Measurements from ENCODE around the gene PRKAB1.

PRKAB1 gene

DNA sequence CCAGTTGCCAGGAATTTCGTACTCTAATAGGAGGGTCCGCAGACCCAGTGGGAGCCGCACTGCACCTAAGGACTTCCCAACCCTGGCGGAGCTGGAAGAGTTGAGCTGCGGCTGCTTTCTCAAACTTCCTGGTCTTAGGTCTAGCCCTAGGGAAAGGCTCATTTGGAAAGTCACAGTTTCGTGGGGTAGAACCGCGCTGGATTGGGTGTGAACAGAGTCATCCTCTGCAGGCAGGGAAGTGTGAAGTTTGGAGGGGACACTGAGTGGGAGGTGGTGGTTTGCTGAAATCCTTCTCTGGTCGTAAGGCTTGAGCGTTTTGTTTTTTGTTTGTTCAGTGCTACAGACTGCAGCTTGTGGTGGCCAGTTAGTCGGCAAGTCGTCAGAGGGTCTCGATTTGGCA lies 18.8 kb downstream of the PRKAB1 start:
- H3K27ac ChIP-seq (ENCODE audit: low read length): no peak overlapping the region
- H3K9ac ChIP-seq (ENCODE audit: low read length): no peak overlapping the region
- H3K9me3 ChIP-seq (ENCODE audit: control insufficient read depth, low read depth, low read length): no peaks in the 10 kb centered on the region
- peaks cover 17% of the 10 kb centered on the region for H3K36me3 ChIP-seq (ENCODE audit: control insufficient read depth, low read depth, low read length)
- H3K4me1 ChIP-seq (ENCODE audit: control insufficient read depth, low read depth, low read length): no peaks in the 10 kb centered on the region
- no peaks in the 10 kb centered on the region for H3K27me3 ChIP-seq (ENCODE audit: control insufficient read depth, insufficient read depth, low read length)
- no peak overlapping the region for H3K4me3 ChIP-seq (ENCODE audit: low read length)

DNA sequence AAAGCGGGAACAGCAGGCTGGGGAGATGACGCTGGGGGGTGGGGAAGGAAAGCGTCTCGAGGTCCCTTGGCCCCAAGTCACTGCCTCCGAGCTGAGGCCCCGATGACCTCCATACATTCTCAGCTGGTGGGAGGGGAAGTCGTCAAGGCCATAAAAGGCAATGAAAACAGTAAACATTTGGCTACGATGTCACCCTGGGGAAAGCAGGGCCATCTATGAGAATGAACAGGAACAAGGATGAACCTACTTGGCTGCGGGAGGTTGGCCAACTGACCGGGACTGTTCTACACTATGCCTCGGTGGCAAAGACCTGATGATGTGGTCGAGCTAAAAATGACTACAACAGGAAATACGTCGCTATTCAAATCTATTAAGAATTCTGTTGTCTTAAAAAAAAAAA lies 19.5 kb downstream of the PRKAB1 start:
- Histone ChIP-seq H3K9ac (ENCODE audit: low read length) (no peak overlapping the region), H3K27me3 (ENCODE audit: control insufficient read depth, insufficient read depth, low read length) (no peaks in the 10 kb centered on the region), H3K36me3 (ENCODE audit: control insufficient read depth, low read depth, low read length) (peaks cover 19% of the 10 kb centered on the region), H3K4me1 (ENCODE audit: control insufficient read depth, low read depth, low read length) (no peaks in the 10 kb centered on the region), H3K27ac (ENCODE audit: low read length) (no peak overlapping the region), H3K4me3 (ENCODE audit: low read length) (no peak overlapping the region), H3K9me3 (ENCODE audit: control insufficient read depth, low read depth, low read length) (no peaks in the 10 kb centered on the region)

DNA sequence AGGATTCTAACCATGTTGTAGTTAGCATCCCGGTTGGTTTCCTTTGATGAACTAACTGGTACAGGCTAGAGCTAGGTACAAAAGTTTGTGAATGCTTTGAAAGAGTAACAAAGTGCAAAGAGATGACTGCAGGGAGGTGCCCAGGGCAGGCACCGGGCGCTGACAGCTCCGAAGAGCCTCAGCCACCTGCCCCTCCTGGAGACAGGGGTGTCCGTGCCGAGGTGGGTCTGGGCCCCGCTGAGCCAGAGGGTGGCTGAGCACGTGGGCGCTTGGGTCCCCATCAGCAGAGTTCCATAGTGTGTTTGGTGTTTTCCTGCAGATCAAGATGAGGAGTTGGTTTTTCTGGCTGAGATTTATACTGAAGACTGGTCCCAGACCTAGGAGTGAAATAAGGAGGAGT lies 19.9 kb downstream of the PRKAB1 start:
- Histone ChIP-seq H3K4me3 (ENCODE audit: low read length) (no peak overlapping the region), H3K4me1 (ENCODE audit: control insufficient read depth, low read depth, low read length) (no peaks in the 10 kb centered on the region), H3K27me3 (ENCODE audit: control insufficient read depth, insufficient read depth, low read length) (no peaks in the 10 kb centered on the region), H3K9me3 (ENCODE audit: control insufficient read depth, low read depth, low read length) (no peaks in the 10 kb centered on the region), H3K27ac (ENCODE audit: low read length) (no peak overlapping the region), H3K9ac (ENCODE audit: low read length) (no peak overlapping the region), H3K36me3 (ENCODE audit: control insufficient read depth, low read depth, low read length) (peaks cover 24% of the 10 kb centered on the region)

DNA sequence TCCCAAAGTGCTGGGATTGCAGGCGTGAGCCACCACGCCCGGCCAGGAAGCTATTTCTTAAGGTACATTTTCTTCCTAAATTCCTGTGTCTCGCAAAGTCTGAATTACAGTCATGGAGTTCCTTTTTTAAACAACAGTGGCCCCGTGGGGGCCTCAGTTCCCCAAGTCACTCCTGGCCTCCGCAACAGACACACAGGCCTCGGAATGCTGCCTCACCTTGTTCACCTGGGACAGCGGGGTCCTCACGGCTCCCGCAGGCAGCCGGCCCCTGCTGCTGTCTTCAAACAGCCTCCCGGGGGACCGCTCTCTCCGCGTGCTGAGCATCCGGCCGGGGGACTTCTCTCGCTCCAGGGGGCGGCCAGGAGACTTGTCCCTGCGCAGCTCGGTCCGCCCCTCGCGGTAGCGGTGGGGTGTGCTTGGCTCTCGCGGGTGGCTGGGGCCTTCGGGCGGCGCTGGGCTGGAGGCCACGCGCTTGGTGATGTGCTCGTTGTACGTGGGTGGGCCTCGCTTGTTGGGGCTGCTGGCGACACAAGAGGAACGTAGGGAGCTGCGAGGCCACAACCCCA lies 22.1 kb downstream of the PRKAB1 start:
- Histone ChIP-seq H3K27ac (ENCODE audit: low read length) (no peak overlapping the region), H3K4me3 (ENCODE audit: low read length) (no peak overlapping the region), H3K4me1 (ENCODE audit: control insufficient read depth, low read depth, low read length) (no peaks in the 10 kb centered on the region), H3K36me3 (ENCODE audit: control insufficient read depth, low read depth, low read length) (peaks cover 27% of the 10 kb centered on the region), H3K9ac (ENCODE audit: low read length) (no peak overlapping the region), H3K9me3 (ENCODE audit: control insufficient read depth, low read depth, low read length) (no peaks in the 10 kb centered on the region), H3K27me3 (ENCODE audit: control insufficient read depth, insufficient read depth, low read length) (no peaks in the 10 kb centered on the region)

DNA sequence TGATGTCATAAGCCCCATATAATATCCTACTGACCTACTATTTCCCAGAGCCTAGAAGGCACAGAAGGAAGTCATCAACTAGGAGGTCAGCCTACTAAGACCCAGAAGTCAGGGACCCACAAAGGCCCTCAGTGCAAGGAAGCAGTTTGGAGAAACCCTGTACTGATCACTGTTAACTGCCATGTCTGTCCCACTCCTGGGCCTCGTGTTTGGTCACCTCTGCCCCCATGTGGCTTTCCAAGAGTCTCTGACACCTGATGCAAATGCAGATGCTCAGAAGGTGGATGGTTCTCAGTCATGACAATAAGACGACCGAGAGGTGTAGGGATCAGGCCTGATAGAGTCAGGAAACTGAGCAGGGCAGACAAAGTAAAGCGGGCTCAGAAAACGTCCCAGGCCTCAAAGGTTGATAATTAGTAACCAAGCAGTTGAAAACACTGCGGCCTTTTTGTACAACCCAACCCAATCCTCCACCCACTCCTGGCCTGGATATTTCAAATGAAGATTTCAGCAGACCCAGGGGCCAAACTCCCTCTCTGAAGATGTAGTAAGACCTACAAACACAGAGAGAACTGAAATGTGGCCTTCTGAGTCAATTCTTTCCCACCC lies 23.4 kb downstream of the PRKAB1 start:
- H3K9me3 ChIP-seq (ENCODE audit: control insufficient read depth, low read depth, low read length): no peaks in the 10 kb centered on the region
- H3K36me3 ChIP-seq (ENCODE audit: control insufficient read depth, low read depth, low read length): peaks cover 27% of the 10 kb centered on the region
- no peak overlapping the region for H3K27ac ChIP-seq (ENCODE audit: low read length)
- H3K27me3 ChIP-seq (ENCODE audit: control insufficient read depth, insufficient read depth, low read length): no peaks in the 10 kb centered on the region
- no peak overlapping the region for H3K4me3 ChIP-seq (ENCODE audit: low read length)
- H3K9ac ChIP-seq (ENCODE audit: low read length): no peak overlapping the region
- H3K4me1 ChIP-seq (ENCODE audit: control insufficient read depth, low read depth, low read length): no peaks in the 10 kb centered on the region

DNA sequence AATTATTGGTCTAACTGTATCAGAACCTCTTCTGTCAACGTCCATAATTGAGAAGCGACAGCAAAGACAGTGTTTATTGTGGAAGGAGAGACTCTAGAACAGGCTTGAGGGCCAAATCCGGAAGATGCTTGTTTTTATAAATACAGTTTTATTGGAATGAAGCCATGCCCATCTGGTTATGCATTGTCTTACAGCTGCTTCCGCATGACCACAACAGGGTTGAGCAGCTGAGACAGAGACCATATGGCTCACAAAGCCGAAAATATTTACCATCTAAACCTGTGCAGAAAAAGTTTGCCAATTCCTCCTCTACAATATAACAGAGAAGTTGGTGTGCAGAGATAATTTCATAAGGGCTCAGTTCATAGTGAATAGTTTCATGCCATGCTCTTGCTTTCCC lies 24.5 kb downstream of the PRKAB1 start:
- Histone ChIP-seq H3K27ac (ENCODE audit: low read length) (no peak overlapping the region), H3K36me3 (ENCODE audit: control insufficient read depth, low read depth, low read length) (peaks cover 36% of the 10 kb centered on the region), H3K4me3 (ENCODE audit: low read length) (no peak overlapping the region), H3K4me1 (ENCODE audit: control insufficient read depth, low read depth, low read length) (no peaks in the 10 kb centered on the region), H3K9ac (ENCODE audit: low read length) (no peak overlapping the region), H3K27me3 (ENCODE audit: control insufficient read depth, insufficient read depth, low read length) (no peaks in the 10 kb centered on the region), H3K9me3 (ENCODE audit: control insufficient read depth, low read depth, low read length) (no peaks in the 10 kb centered on the region)

DNA sequence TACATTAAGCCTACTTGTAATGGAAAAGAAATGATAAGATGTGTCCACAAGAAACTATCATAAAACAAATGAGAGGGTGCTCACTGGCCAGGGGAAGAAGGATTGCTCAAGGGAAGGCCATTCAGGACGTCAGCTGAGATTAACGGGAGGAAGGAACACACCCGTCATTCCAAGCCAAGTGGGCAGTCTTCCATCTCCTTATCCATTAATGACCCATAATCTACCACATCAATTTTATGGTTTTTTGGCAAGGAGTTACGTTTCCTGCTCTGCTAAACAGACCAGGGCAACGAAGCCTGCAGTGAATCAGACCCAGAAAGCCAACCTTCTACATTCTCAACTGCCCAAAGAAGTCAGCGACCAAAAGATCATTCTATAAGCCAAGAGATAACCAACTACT lies 25.1 kb downstream of the PRKAB1 start:
- Histone ChIP-seq H3K4me1 (ENCODE audit: control insufficient read depth, low read depth, low read length) (no peaks in the 10 kb centered on the region), H3K27me3 (ENCODE audit: control insufficient read depth, insufficient read depth, low read length) (no peaks in the 10 kb centered on the region), H3K9me3 (ENCODE audit: control insufficient read depth, low read depth, low read length) (no peaks in the 10 kb centered on the region), H3K9ac (ENCODE audit: low read length) (no peak overlapping the region), H3K36me3 (ENCODE audit: control insufficient read depth, low read depth, low read length) (peaks cover 35% of the 10 kb centered on the region), H3K27ac (ENCODE audit: low read length) (no peak overlapping the region), H3K4me3 (ENCODE audit: low read length) (no peak overlapping the region)

DNA sequence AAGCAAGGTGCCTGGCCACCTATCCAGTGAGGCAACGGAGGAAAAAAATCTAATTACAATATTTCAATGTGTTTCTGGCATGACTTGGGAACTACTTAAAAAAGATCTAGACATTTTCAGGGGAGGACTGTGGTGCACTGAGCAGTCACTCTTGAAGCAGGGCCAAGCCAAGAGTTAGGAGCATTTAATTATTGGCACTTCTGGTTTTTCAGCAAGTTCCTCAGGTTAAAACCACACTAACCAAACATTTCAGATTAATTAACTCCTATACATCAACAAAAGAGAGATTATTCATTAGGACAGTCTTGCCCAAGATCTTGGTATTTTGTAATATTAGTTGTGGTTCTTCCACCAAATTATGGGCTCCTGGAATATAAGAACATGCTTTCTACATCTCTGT lies 25.6 kb downstream of the PRKAB1 start:
- no peaks in the 10 kb centered on the region for H3K4me1 ChIP-seq (ENCODE audit: control insufficient read depth, low read depth, low read length)
- no peak overlapping the region for H3K9ac ChIP-seq (ENCODE audit: low read length)
- H3K27ac ChIP-seq (ENCODE audit: low read length): no peak overlapping the region
- H3K4me3 ChIP-seq (ENCODE audit: low read length): no peak overlapping the region
- H3K36me3 ChIP-seq (ENCODE audit: control insufficient read depth, low read depth, low read length): peaks cover 30% of the 10 kb centered on the region
- no peaks in the 10 kb centered on the region for H3K9me3 ChIP-seq (ENCODE audit: control insufficient read depth, low read depth, low read length)
- H3K27me3 ChIP-seq (ENCODE audit: control insufficient read depth, insufficient read depth, low read length): no peaks in the 10 kb centered on the region

DNA sequence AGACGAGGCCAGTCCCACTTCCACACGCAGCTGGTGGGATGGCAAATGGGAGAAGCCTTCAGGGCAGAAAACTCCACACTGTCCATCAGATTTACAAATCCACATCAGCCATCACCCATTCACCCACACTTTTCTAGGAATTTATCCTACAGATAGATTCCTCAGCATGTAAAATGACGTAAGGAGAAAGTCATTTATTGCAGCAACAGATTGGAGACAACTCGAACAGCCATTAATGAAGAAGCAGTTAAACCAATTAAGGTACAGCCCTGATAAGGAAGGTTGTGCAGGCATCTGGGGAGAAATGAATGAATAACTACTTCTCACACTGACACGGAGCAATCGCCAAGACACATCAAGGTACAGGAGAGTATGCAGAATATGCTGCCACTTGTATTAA lies 26.2 kb downstream of the PRKAB1 start:
- Histone ChIP-seq H3K27me3 (ENCODE audit: control insufficient read depth, insufficient read depth, low read length) (no peaks in the 10 kb centered on the region), H3K4me1 (ENCODE audit: control insufficient read depth, low read depth, low read length) (no peaks in the 10 kb centered on the region), H3K9me3 (ENCODE audit: control insufficient read depth, low read depth, low read length) (no peaks in the 10 kb centered on the region), H3K27ac (ENCODE audit: low read length) (no peak overlapping the region), H3K36me3 (ENCODE audit: control insufficient read depth, low read depth, low read length) (peaks cover 30% of the 10 kb centered on the region), H3K4me3 (ENCODE audit: low read length) (no peak overlapping the region), H3K9ac (ENCODE audit: low read length) (no peak overlapping the region)

DNA sequence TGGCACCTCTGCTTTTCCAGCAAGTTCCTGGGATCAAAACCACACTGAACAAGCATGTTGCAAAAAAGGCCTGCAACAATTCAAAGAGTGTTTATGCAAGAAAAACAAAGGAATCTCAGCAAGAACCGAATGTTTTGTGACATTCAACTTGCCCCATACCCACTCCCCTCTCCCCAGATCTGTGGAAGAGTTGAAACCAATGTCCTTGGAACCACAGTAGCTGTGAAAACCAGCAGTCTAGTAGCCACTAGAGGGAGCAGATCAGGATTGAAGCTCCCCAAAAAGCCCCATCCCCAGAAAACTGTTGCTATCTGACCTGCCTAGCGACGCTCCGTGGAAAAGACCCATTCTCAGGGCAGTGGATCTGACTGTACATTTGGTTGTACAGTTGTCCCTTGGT lies 27.1 kb downstream of the PRKAB1 start:
- Histone ChIP-seq H3K27me3 (ENCODE audit: control insufficient read depth, insufficient read depth, low read length) (no peaks in the 10 kb centered on the region), H3K9me3 (ENCODE audit: control insufficient read depth, low read depth, low read length) (no peaks in the 10 kb centered on the region), H3K4me1 (ENCODE audit: control insufficient read depth, low read depth, low read length) (no peaks in the 10 kb centered on the region), H3K36me3 (ENCODE audit: control insufficient read depth, low read depth, low read length) (peaks cover 39% of the 10 kb centered on the region), H3K9ac (ENCODE audit: low read length) (no peak overlapping the region), H3K27ac (ENCODE audit: low read length) (no peak overlapping the region), H3K4me3 (ENCODE audit: low read length) (no peak overlapping the region)

DNA sequence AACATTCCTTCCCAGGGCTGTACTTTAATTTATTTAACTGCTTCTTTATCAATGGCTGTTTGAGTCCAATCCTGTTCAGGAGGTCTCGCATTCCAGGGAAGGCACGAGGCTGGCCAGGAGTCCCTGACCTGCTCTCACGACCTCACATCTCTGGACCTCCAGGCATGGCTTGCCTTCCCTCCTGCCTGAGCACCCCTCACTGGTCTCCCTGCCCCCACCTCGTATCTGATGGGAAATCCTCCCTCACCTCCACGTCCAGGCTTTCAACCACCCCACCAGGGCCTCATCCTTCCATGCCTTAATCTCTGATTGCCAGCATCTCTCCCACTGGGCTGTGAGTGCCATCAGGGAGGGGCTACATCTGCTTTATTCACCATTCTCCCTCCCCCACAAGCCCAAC lies 29.0 kb downstream of the PRKAB1 start:
- peaks cover 46% of the 10 kb centered on the region for H3K36me3 ChIP-seq (ENCODE audit: control insufficient read depth, low read depth, low read length)
- no peaks in the 10 kb centered on the region for H3K9me3 ChIP-seq (ENCODE audit: control insufficient read depth, low read depth, low read length)
- no peak overlapping the region for H3K4me3 ChIP-seq (ENCODE audit: low read length)
- no peaks in the 10 kb centered on the region for H3K4me1 ChIP-seq (ENCODE audit: control insufficient read depth, low read depth, low read length)
- no peak overlapping the region for H3K27ac ChIP-seq (ENCODE audit: low read length)
- no peak overlapping the region for H3K9ac ChIP-seq (ENCODE audit: low read length)
- no peaks in the 10 kb centered on the region for H3K27me3 ChIP-seq (ENCODE audit: control insufficient read depth, insufficient read depth, low read length)

DNA sequence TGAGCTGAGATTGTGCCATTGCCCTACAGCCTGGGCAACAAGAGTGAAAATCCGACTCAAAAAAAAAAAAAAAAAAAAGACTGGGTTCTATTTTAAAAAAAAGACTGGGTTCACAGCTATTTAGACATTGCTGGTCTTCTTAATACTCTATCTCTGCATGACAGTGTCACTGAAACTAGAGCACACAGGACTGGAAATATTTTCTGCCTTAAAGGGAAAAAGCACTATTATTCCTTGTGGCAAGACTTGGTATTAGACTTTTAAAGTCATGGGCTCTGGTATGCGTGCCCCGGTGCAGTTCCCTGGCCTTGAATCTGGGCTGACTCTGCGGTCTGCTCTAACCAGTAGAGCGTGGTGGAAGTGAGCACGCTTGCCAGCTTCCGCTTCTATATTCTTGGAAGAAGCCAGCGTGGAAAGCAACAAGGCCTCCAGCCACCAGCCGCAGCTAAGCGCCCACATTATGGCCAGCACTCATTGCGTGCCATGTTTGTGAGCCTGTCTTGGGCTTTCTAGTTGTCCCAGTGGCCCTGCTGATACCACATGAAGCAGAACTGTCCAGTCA lies 31.3 kb downstream of the PRKAB1 start:
- Histone ChIP-seq H3K4me1 (ENCODE audit: control insufficient read depth, low read depth, low read length) (no peaks in the 10 kb centered on the region), H3K27me3 (ENCODE audit: control insufficient read depth, insufficient read depth, low read length) (no peaks in the 10 kb centered on the region), H3K9me3 (ENCODE audit: control insufficient read depth, low read depth, low read length) (no peaks in the 10 kb centered on the region), H3K4me3 (ENCODE audit: low read length) (no peak overlapping the region), H3K36me3 (ENCODE audit: control insufficient read depth, low read depth, low read length) (peaks cover 44% of the 10 kb centered on the region), H3K9ac (ENCODE audit: low read length) (no peak overlapping the region), H3K27ac (ENCODE audit: low read length) (no peak overlapping the region)
